BJ (cell line): ENCODE measurements around the gene LRRC42. TPM values are rescaled to one million over a fixed set of nuclear protein-coding genes. Genes with fewer than 3 reads are reported as not detected.

Source experiments
- CTCF ChIA-PET: fragments of 350-600 bp; formaldehyde crosslinking; extraction: SDS; loops from one replicate; lab custom pipeline; 2021; ENCODE audit warnings: antibody characterized with exemption, inconsistent platforms; lab: Yijun Ruan, JAX
- POLR2A ChIA-PET: fragments of 300-600 bp; sonication (Branson Sonifier 250); formaldehyde crosslinking; extraction: SDS; loops from one replicate; lab custom pipeline; 2021; ENCODE audit warnings: antibody characterized with exemption; lab: Charles Lee
- DNase-seq: peaks from one replicate; pipeline ENCODE4 v3.0.0-alpha.2; 2011; ENCODE audit warnings: low read depth
- H3K27me3 ChIP-seq: 2 replicates; pipeline ENCODE4 v1.6.0; 2011; ENCODE audit warnings: low read length; ENCODE audit not compliant: control insufficient read depth, insufficient read depth
- H3K36me3 ChIP-seq: 2 replicates; pipeline ENCODE4 v1.5.1; 2011; ENCODE audit warnings: low read length; ENCODE audit not compliant: control insufficient read depth, insufficient read depth
- H3K4me3 ChIP-seq: 2 replicates; pipeline ENCODE4 v1.5.1; 2011; ENCODE audit warnings: low read depth, mild to moderate bottlenecking, control low read depth, low read length
- polyA plus RNA-seq: library from polyadenylated mRNA; depleted of rRNA; stranded (reverse); fragments of >200 nt; gene quantifications from 2 replicates; pipeline ENCODE4 v1.2.3, GENCODE V29; 2011
- TF ChIP-seq, protein P1 (sequence below): IDR thresholded peaks from 2 replicates; pipeline ENCODE4 v1.5.1; 2011; ENCODE audit warnings: low read depth, mild to moderate bottlenecking, control low read depth, inconsistent platforms, low read length, moderate library complexity; ENCODE audit not compliant: insufficient read depth

Gene LRRC42
- polyA plus RNA-seq, 1 experiment: 52.9 TPM

DNA sequence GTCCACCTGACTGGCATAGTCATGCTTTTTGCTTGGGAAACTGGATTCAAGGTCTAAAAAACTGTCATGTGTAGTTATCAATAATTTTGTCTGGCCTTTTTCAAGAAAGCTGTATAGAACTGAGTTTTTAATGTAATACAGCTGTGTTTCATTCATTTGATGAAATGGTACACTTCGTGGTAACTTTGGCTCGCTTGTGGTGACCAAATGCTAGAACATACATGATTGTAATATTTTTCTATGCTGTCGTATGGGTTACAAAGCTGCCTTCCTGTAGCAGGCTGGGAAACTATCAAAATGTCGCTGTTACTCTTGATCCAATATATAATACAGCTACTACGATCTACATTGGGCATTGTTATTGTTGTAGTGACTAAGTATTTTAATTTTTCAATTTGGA, 2.1 kb downstream of the LRRC42 start:
- ChIA-PET POLR2A (interaction anchor here (0.6 to 0.7 kb wide), 2 partner anchors 9 to 333 kb away, joined by 3 read pairs; no protein-coding TSS in a partner anchor), CTCF (interaction anchor here (0.7 to 4.9 kb wide), 11 partner anchors 10 to 862 kb away, joined by 3 to 41 read pairs (median 6); partner anchors contain the start of gene YIPF1)
- TF ChIP-seq, protein P1, sequence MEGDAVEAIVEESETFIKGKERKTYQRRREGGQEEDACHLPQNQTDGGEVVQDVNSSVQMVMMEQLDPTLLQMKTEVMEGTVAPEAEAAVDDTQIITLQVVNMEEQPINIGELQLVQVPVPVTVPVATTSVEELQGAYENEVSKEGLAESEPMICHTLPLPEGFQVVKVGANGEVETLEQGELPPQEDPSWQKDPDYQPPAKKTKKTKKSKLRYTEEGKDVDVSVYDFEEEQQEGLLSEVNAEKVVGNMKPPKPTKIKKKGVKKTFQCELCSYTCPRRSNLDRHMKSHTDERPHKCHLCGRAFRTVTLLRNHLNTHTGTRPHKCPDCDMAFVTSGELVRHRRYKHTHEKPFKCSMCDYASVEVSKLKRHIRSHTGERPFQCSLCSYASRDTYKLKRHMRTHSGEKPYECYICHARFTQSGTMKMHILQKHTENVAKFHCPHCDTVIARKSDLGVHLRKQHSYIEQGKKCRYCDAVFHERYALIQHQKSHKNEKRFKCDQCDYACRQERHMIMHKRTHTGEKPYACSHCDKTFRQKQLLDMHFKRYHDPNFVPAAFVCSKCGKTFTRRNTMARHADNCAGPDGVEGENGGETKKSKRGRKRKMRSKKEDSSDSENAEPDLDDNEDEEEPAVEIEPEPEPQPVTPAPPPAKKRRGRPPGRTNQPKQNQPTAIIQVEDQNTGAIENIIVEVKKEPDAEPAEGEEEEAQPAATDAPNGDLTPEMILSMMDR: no peak
- Histone ChIP-seq H3K27me3 (no peaks in the 10 kb centered on the region), H3K4me3 (no peak overlapping the region), H3K36me3 (peaks cover 6% of the 10 kb centered on the region)
- DNase-seq: no peak

DNA sequence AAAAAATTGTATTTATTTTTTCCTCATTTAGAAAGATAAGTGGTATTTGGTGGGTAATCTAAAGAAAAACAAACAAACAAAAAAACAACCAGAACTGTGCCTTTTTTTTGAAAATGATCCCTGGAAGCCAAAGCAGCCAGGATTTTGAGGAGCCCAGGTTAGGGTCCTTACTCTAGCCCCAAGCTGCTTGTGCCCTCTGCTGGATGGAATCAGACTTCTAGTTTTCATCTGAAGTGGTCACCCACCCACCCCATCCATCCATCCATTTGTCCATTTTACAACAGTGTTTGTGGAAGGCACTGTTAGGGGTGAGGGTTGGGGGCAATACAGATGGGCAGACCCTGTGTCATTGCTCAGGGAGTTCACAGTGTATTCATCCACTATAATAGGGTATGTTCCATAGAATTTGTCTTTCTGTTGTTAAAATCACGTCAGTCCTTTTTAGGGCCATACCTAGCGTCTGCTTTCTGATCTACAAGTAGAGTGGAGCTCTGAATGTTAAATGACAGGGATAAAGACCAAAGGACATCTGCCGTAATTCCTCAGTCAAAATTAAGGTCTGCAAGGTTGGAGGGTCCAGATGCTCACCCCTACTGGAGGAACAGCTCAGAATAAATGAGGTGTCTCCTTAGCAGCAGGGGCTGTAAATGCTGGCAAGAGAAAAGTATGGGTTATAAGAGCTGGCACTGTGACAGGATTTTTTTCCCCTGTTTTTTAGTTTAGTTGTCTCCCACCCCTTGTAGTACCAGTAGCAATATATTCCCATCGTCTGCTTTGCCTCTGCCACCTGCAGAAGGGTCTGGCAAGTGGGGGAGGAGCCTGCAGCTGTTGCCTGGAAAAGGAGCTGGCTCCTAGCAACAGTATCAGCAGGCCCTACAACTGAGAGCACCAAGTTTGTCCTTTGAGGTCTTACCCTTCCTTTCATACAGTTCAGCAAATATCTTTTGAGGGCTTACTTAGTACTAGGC, 3.2 kb downstream of the LRRC42 start:
- TF ChIP-seq, protein P1: peak; percentile 69
- H3K36me3 ChIP-seq: peaks cover 8% of the 10 kb centered on the region
- H3K4me3 ChIP-seq: no peak overlapping the region
- POLR2A ChIA-PET: no interaction called here
- no peaks in the 10 kb centered on the region for H3K27me3 ChIP-seq
- DNase-seq: no peak
- CTCF ChIA-PET: interaction anchor here (0.6 to 4.9 kb wide), 16 partner anchors 9 to 1211 kb away, joined by 3 to 41 read pairs (median 4); partner anchors contain the start of gene YIPF1

DNA sequence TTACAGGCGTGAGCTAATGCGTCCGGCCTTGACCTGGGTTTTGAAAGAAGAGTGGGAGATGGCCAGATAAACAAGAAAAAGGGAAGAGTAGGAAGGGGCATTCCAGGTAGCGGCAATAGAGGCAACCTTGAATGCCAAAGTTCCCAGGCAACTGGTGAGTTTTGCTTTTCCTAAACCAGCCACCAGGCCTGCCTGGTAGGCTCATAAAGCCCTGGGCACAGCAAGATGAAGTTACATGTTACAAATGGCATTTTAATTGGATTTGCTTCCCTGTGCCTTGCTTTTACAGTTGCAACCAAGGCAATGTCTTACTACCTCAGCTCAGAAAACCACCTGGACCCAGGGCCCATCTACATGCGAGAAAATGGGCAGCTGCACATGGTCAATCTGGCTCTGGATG, 5.5 kb downstream of the LRRC42 start:
- no peak for DNase-seq
- ChIA-PET CTCF (no interaction called here), POLR2A (no interaction called here)
- Histone ChIP-seq H3K4me3 (no peak overlapping the region), H3K27me3 (no peaks in the 10 kb centered on the region), H3K36me3 (peaks cover 8% of the 10 kb centered on the region)
- TF ChIP-seq, protein P1: no peak

DNA sequence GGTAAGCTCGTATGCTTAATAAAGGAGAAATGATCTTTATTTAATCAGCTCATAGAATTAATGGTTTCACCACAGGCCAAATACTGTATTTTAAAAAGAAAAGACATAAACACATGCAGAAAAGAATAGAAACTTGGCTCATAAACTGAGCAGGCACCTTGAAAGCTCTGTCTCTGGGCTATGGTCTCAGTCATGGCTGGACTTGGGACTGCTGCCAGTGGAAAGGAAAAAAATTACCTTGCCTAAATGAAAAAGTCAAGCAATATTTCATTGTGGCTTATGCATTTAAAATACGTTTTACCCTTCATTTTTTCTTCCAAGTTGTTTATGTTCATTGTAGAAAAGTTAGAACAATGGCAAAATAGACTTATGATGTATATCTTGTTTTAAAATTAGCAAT, 8.0 kb downstream of the LRRC42 start:
- POLR2A ChIA-PET: interaction anchor here (0.6 kb wide), 1 partner anchor 914 kb away, joined by 4 read pairs; no protein-coding TSS in a partner anchor
- peaks cover 8% of the 10 kb centered on the region for H3K36me3 ChIP-seq
- no peaks in the 10 kb centered on the region for H3K27me3 ChIP-seq
- CTCF ChIA-PET: interaction anchor here (1.2 kb wide), 1 partner anchor 76 kb away, joined by 8 read pairs; no protein-coding TSS in a partner anchor
- DNase-seq: no peak
- TF ChIP-seq, protein P1: no peak
- H3K4me3 ChIP-seq: no peak overlapping the region
